ENCODE results near the gene DMRTA2. TPM values are rescaled to one million over a fixed set of nuclear protein-coding genes. Genes with fewer than 3 reads are reported as not detected.
"Not testable (repeated sequence)": the region's sequence is repeated elsewhere in the genome, so short reads cannot be mapped to it uniquely, and the experiment has no call there.

DMRTA2 gene
- total RNA-seq, 4 donors from 2014 or later = not detected

DNA sequence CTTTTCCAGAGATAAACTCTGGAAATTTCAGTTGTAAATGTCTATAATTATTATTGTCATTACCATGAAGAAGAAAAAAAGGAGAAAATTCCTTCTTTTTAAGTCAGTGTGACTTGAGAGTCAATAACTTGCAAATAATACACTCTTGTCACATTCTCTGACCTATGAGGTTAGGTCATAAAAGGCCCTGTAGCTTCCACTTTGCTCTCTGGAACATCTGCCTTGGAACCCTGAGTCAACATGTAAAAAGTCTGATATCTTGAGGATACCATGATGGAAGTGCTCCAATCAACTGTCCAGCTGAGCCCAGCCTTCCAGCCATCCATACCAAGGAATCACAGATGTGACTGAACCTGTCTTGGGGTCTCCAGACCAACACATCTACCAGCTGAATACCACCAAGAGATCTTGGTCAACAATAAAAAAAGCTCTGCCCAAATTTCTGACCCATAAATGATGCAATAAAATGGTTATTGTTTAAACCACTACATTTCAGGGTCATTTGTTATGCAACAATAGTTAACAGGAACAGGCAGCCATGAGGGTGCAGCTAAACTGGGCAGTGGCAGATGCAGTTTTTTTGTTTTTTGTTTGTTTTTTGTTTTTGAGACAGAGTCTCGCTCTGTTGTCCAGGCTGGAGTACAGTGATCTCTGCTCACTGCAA lies 10.3 kb downstream of the DMRTA2 start:
- no peak overlapping the region for H3K27ac ChIP-seq

GRCh38 chr1:50405814-50406213 lies 17.4 kb downstream of the DMRTA2 start:
- DNase-seq (ENCODE audit: low spot score in 2 of 2) = no peak
- Histone ChIP-seq H3K36me3 (no peaks in the 10 kb centered on the region), H3K4me1 (no peaks in the 10 kb centered on the region), H3K4me3 (no peak overlapping the region), H3K27ac (no peak overlapping the region), H3K9me3 (no peaks in the 10 kb centered on the region), H3K27me3 (peaks cover 21% of the 10 kb centered on the region)
- no peak for TF ChIP-seq POLR2A (IDR thresholded peaks at IDR 0.05)
- TF ChIP-seq, protein P1, sequence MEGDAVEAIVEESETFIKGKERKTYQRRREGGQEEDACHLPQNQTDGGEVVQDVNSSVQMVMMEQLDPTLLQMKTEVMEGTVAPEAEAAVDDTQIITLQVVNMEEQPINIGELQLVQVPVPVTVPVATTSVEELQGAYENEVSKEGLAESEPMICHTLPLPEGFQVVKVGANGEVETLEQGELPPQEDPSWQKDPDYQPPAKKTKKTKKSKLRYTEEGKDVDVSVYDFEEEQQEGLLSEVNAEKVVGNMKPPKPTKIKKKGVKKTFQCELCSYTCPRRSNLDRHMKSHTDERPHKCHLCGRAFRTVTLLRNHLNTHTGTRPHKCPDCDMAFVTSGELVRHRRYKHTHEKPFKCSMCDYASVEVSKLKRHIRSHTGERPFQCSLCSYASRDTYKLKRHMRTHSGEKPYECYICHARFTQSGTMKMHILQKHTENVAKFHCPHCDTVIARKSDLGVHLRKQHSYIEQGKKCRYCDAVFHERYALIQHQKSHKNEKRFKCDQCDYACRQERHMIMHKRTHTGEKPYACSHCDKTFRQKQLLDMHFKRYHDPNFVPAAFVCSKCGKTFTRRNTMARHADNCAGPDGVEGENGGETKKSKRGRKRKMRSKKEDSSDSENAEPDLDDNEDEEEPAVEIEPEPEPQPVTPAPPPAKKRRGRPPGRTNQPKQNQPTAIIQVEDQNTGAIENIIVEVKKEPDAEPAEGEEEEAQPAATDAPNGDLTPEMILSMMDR (IDR thresholded peaks at IDR 0.05) = no peak
- TF ChIP-seq POLR2AphosphoS5 (IDR thresholded peaks at IDR 0.05) = no peak
- TF ChIP-seq EP300 (IDR thresholded peaks at IDR 0.05) = no peak
- 78% methylated on average over 4 of the region's 4 CpGs for WGBS

More for the DNA sequence above, 10.3 kb downstream of the DMRTA2 start:
- TF ChIP-seq POLR2A (IDR thresholded peaks at IDR 0.05) (no peak), POLR2AphosphoS5 (IDR thresholded peaks at IDR 0.05) (no peak), EP300 (IDR thresholded peaks at IDR 0.05) (no peak)
- TF ChIP-seq, protein P1 (IDR thresholded peaks at IDR 0.05) = no peak
- no peaks in the 10 kb centered on the region for H3K9me3 ChIP-seq
- H3K27me3 ChIP-seq = peaks cover 64% of the 10 kb centered on the region
- no peak overlapping the region for H3K4me3 ChIP-seq
- WGBS = 84% methylated on average over 1 of the region's 1 CpG
- DNase-seq (ENCODE audit: low spot score in 2 of 2) = no peak
- no peaks in the 10 kb centered on the region for H3K36me3 ChIP-seq
- peaks cover 28% of the 10 kb centered on the region for H3K4me1 ChIP-seq

- Histone ChIP-seq H3K27ac (no peak overlapping the region), H3K9me3 (peaks cover 9% of the 10 kb centered on the region), H3K36me3 (no peaks in the 10 kb centered on the region), H3K4me1 (no peaks in the 10 kb centered on the region), H3K4me3 (no peak overlapping the region), H3K27me3 (peaks cover 5% of the 10 kb centered on the region)
- no peak for DNase-seq (ENCODE audit: low spot score in 2 of 2)
- TF ChIP-seq POLR2AphosphoS5 (IDR thresholded peaks at IDR 0.05) (no peak), EP300 (IDR thresholded peaks at IDR 0.05) (no peak), POLR2A (IDR thresholded peaks at IDR 0.05) (no peak)
- TF ChIP-seq, protein P1 (IDR thresholded peaks at IDR 0.05) = no peak
- 72% methylated on average over 2 of the region's 2 CpGs for WGBS
Measured at GRCh38 chr1:50393522-50394120, 29.6 kb downstream of the DMRTA2 start.

DNA sequence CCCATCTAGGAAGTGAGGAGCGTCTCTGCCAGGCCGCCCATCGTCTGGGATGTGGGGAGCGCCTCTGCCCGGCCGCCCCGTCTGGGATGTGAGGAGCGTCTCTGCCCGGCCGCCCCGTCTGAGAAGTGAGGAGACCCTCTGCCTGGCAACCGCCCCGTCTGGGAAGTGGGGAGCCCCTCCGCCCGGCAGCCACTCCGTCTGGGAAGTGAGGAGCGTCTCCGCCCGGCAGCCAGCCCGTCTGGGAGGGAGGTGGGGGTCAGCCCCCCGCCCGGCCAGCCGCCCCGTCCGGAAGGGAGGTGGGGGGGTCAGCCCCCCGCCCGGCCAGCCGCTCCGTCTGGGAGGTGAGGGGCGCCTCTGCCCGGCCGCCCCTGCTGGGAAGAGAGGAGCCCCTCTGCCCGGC lies 41.7 kb downstream of the DMRTA2 start:
- WGBS = no CpG with 5 or more reads among the region's 33 CpGs
- not testable (repeated sequence) for H3K4me1 ChIP-seq; DNase-seq (ENCODE audit: low spot score in 2 of 2)

DNA sequence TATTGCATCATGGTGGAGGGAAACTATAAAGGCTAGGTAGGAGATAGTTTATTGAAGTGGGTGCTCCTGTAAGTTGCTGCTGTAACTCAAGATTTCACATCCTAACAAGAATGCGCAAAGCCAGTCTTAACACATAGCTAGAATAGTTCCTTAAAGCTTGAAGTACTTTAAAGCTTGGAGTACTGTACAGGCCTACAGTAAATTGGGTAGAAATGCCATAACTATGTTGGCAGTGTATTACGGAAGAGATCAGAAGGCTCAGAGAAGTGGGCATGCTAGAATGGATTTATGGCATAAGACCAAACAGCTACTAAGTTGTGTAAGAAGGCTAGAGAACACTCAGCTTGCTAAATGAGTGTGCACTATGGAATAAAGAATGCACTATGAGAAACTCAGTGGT lies 44.5 kb downstream of the DMRTA2 start:
- Histone ChIP-seq H3K27me3 (no peaks in the 10 kb centered on the region), H3K4me1 (no peaks in the 10 kb centered on the region), H3K36me3 (no peaks in the 10 kb centered on the region), H3K9me3 (no peaks in the 10 kb centered on the region), H3K4me3 (no peak overlapping the region), H3K27ac (no peak overlapping the region)
- TF ChIP-seq EP300 (IDR thresholded peaks at IDR 0.05) = no peak
- TF ChIP-seq POLR2A (IDR thresholded peaks at IDR 0.05) = no peak
- TF ChIP-seq, protein P1 (IDR thresholded peaks at IDR 0.05) = no peak
- TF ChIP-seq POLR2AphosphoS5 (IDR thresholded peaks at IDR 0.05) = no peak
- DNase-seq (ENCODE audit: low spot score in 2 of 2) = no peak
- WGBS = 91% methylated on average over 2 of the region's 2 CpGs

More for the DNA sequence above, 41.7 kb downstream of the DMRTA2 start:
- not testable (repeated sequence) for H3K36me3 ChIP-seq, H3K9me3 ChIP-seq, H3K27me3 ChIP-seq, H3K4me3 ChIP-seq, H3K27ac ChIP-seq
